Thoracic aorta (tissue), 2 donors: Measurements from ENCODE around the gene PIGU. TPM values are rescaled to one million over a fixed set of nuclear protein-coding genes. Genes with fewer than 3 reads are reported as not detected.

Experiments used
- ATAC-seq: fragments of 150-250 bp; one replicate; pipeline ENCODE4 v1.8.0; 2017; ENCODE audit warnings: low read depth; ENCODE audit not compliant: insufficient number of reproducible peaks, low FRiP score
- DNase-seq: peaks from one replicate; pipeline ENCODE4 v3.0.0-alpha.2; 2020; ENCODE audit warnings: low spot score
- H3K27ac ChIP-seq, 2 donors: fragments of 200-600 bp; sonication (generic); 1 replicate in 1 of 2; 2 replicates in 1 of 2; pipeline ENCODE4 v1.5.1; 2016; ENCODE audit warnings: mild to moderate bottlenecking in 2 of 2, moderate library complexity in 2 of 2
- H3K27me3 ChIP-seq: fragments of 200-600 bp; sonication (generic); replicated peaks from 2 replicates; pipeline ENCODE4 v1.6.0; 2016; ENCODE audit warnings: mild to moderate bottlenecking; ENCODE audit not compliant: insufficient read depth
- H3K36me3 ChIP-seq: fragments of 200-600 bp; sonication (generic); one replicate; pipeline ENCODE4 v1.5.1; 2016
- H3K4me1 ChIP-seq, 2 donors: fragments of 200-600 bp; sonication (generic); 1 replicate in 1 of 2; 2 replicates in 1 of 2; pipeline versions ENCODE4 v1.5.1 to v1.6.0; 2016; ENCODE audit warnings: low read depth in 2 of 2, mild to moderate bottlenecking in 1 of 2; ENCODE audit not compliant: control insufficient read depth in 1 of 2
- H3K4me3 ChIP-seq: fragments of 200-600 bp; sonication (generic); 2 replicates; pipeline ENCODE4 v1.5.1; 2016; ENCODE audit warnings: mild to moderate bottlenecking
- H3K9me3 ChIP-seq: fragments of 200-600 bp; sonication (generic); 2 replicates; pipeline ENCODE4 v1.5.1; 2016
- CTCF ChIP-seq: fragments of 200-600 bp; sonication (generic); IDR thresholded peaks from one replicate; pipeline ENCODE4 v1.5.1; 2019; ENCODE audit warnings: antibody characterized with exemption
- total RNA-seq, 2 donors: library from RNA; depleted of rRNA; stranded (reverse); fragments of >200 nt; gene quantifications; one replicate each; pipeline versions ENCODE4 v1.1.0 to v1.2.3, GENCODE V29; 2016

Gene PIGU
- total RNA-seq, 2 donors from 2014 or later, result 10.2 to 10.4 TPM

GRCh38 chr20:34636648-34637047 lies 40.2 kb downstream of the PIGU start:
- Histone ChIP-seq H3K4me3 (no peak overlapping the region), H3K27me3 (no peaks in the 10 kb centered on the region), H3K9me3 (no peaks in the 10 kb centered on the region), H3K27ac (no peak overlapping the region), H3K36me3 (peaks cover 3% of the 10 kb centered on the region), H3K4me1 (no peaks in the 10 kb centered on the region)
- no peak for TF ChIP-seq CTCF
- no peak for DNase-seq
- no peak for ATAC-seq

GRCh38 chr20:34634392-34634791 lies 42.5 kb downstream of the PIGU start:
- Histone ChIP-seq H3K4me1 (no peaks in the 10 kb centered on the region), H3K36me3 (peaks cover 3% of the 10 kb centered on the region), H3K4me3 (no peak overlapping the region), H3K27me3 (no peaks in the 10 kb centered on the region), H3K9me3 (no peaks in the 10 kb centered on the region), H3K27ac (no peak overlapping the region)
- TF ChIP-seq CTCF, result no peak
- DNase-seq (no peak), ATAC-seq (no peak)

GRCh38 chr20:34632870-34633452 lies 43.9 kb downstream of the PIGU start:
- no peak overlapping the region for H3K4me3 ChIP-seq

GRCh38 chr20:34629904-34630303 lies 47.0 kb downstream of the PIGU start:
- no peak for ATAC-seq
- Histone ChIP-seq H3K9me3 (no peaks in the 10 kb centered on the region), H3K36me3 (no peaks in the 10 kb centered on the region), H3K4me1 (no peaks in the 10 kb centered on the region), H3K27ac (no peak overlapping the region), H3K4me3 (no peak overlapping the region), H3K27me3 (no peaks in the 10 kb centered on the region)
- no peak for TF ChIP-seq CTCF
- no peak for DNase-seq

More at GRCh38 chr20:34632870-34633452, 43.9 kb downstream of the PIGU start:
- no peak for TF ChIP-seq CTCF
- DNase-seq (no peak), ATAC-seq (no peak)
- Histone ChIP-seq H3K27ac (no peak overlapping the region), H3K27me3 (no peaks in the 10 kb centered on the region), H3K36me3 (peaks cover 3% of the 10 kb centered on the region), H3K4me1 (no peaks in the 10 kb centered on the region), H3K9me3 (no peaks in the 10 kb centered on the region)

GRCh38 chr20:34629342-34629741 lies 47.5 kb downstream of the PIGU start:
- no peaks in the 10 kb centered on the region for H3K27me3 ChIP-seq
- ATAC-seq, result no peak
- no peaks in the 10 kb centered on the region for H3K9me3 ChIP-seq
- H3K27ac ChIP-seq, result no peak overlapping the region
- H3K4me3 ChIP-seq, result no peak overlapping the region
- no peaks in the 10 kb centered on the region for H3K36me3 ChIP-seq
- no peak for DNase-seq
- TF ChIP-seq CTCF, result no peak
- no peaks in the 10 kb centered on the region for H3K4me1 ChIP-seq
